ENCODE measurements around the gene PRDM11. TPM values are rescaled to one million over a fixed set of nuclear protein-coding genes. Genes with fewer than 3 reads are reported as not detected.

The PRDM11 gene
- total RNA-seq, 2 donors from 2014 or later, result 23.8 to 30.5 TPM

- H3K27ac ChIP-seq, result no peak overlapping the region
- no peaks in the 10 kb centered on the region for H3K9me3 ChIP-seq
- peaks cover 0 to 3% of the 10 kb centered on the region in 2 donors for H3K4me1 ChIP-seq (ENCODE audit: control insufficient read depth in 1 of 2, low read depth in 2 of 2)
- DNase-seq (ENCODE audit: low spot score) (no peak), ATAC-seq (ENCODE audit: insufficient number of reproducible peaks, low FRiP score, low read depth) (no peak)
- no peaks in the 10 kb centered on the region for H3K27me3 ChIP-seq (replicated peaks; ENCODE audit: insufficient read depth)
- no peak overlapping the region for H3K4me3 ChIP-seq
- no peak for TF ChIP-seq CTCF (IDR thresholded peaks at IDR 0.05)
- H3K36me3 ChIP-seq, result no peaks in the 10 kb centered on the region
Observed at GRCh38 chr11:45269678-45270077, 123.2 kb downstream of the PRDM11 start.

DNA sequence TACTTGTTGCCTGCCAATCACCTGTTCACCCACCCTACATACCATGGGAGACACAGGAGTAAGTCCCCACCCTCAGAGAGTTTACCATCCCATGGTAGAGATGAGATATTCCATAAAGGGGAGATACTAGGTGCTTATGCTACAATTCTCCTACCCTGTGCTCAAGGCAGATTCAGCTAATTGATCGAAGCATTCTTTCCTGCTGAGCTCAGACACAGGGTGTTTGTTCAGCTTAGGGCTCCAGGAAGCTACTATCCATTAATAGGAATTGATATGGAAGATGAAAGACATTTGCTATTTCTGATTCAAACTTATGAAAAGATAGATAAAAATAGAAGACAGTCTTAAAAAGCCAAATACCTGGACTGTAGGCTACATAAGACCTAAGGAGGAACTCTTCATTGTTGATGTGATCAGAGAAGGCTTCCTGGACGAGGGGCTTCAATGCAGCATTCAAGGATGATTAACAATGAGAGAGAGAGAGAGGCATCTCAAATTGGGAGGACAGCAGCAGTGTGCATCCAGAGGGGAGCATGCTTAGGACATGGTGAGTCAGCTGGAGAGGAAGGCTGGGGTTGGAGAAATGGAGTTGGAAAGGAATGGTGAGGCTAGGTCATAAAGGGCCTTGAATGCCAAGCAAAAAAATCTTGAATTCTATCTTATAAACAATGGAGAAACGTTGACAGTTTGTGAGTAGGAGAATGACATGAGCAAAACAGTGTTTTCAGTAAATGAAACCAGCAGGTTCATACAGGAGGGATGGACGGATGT, 124.7 kb downstream of the PRDM11 start:
- no peaks in the 10 kb centered on the region for H3K27me3 ChIP-seq (replicated peaks; ENCODE audit: insufficient read depth)
- no peaks in the 10 kb centered on the region for H3K9me3 ChIP-seq

DNA sequence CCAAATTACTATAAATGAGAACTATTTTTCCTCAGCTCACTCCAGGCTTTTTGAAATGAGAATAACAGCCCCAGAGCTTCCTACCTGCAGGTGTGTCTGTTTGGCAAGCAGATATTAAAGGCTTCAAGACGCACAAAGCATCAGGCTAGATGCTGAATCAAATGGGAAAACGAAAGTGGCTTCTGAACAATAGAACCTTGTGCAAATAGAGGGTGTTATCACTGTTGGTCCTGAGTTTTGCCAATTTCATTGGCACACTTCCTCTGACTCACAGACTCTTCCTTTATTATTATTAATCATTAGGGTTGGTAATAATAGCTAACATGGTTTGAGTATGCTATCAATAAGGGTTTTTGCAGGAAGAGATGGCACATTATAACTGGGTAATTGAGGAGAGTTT, 126.3 kb downstream of the PRDM11 start:
- Histone ChIP-seq H3K27ac (no peak overlapping the region), H3K9me3 (no peaks in the 10 kb centered on the region), H3K4me3 (no peak overlapping the region), H3K36me3 (no peaks in the 10 kb centered on the region), H3K4me1 (ENCODE audit: control insufficient read depth in 1 of 2, low read depth in 2 of 2) (no peaks in the 10 kb centered on the region), H3K27me3 (replicated peaks; ENCODE audit: insufficient read depth) (no peaks in the 10 kb centered on the region)
- TF ChIP-seq CTCF (IDR thresholded peaks at IDR 0.05), result no peak
- DNase-seq (ENCODE audit: low spot score) (no peak), ATAC-seq (ENCODE audit: insufficient number of reproducible peaks, low FRiP score, low read depth) (no peak)

More for the DNA sequence above, 124.7 kb downstream of the PRDM11 start:
- DNase-seq (ENCODE audit: low spot score), result no peak
- TF ChIP-seq CTCF (IDR thresholded peaks at IDR 0.05), result no peak
- H3K4me3 ChIP-seq, result no peak overlapping the region
- ATAC-seq (ENCODE audit: insufficient number of reproducible peaks, low FRiP score, low read depth), result no peak
- no peaks in the 10 kb centered on the region for H3K36me3 ChIP-seq
- no peak overlapping the region for H3K27ac ChIP-seq
- H3K4me1 ChIP-seq (ENCODE audit: control insufficient read depth in 1 of 2, low read depth in 2 of 2), result no peaks in the 10 kb centered on the region

- no peaks in the 10 kb centered on the region for H3K36me3 ChIP-seq
- DNase-seq (ENCODE audit: low spot score) (no peak), ATAC-seq (ENCODE audit: insufficient number of reproducible peaks, low FRiP score, low read depth) (no peak)
- no peak overlapping the region for H3K4me3 ChIP-seq
- TF ChIP-seq CTCF (IDR thresholded peaks at IDR 0.05), result no peak
- H3K27me3 ChIP-seq (replicated peaks; ENCODE audit: insufficient read depth), result no peaks in the 10 kb centered on the region
- H3K4me1 ChIP-seq (ENCODE audit: control insufficient read depth in 1 of 2, low read depth in 2 of 2), result no peaks in the 10 kb centered on the region
- no peak overlapping the region for H3K27ac ChIP-seq
- H3K9me3 ChIP-seq, result no peaks in the 10 kb centered on the region
Observed at GRCh38 chr11:45273509-45273908, 127.1 kb downstream of the PRDM11 start.

DNA sequence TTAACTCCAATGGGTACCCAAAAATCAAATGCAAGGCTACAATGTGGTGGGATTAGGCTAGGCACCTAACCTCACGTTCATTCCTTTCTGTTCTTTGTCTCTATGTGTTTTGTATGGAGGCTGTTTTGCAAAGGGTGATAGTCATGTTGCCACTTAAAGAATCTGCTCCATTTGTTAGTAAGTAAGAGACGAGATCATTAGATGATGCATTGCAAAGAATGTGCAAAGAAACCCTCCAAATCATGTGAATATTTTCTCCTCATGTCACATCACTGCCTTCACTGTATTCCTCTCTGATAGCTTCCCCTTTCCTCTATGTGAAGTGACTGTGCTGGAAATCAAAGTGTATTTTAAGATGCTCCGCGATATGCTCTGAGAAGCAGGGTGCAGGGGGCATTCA, 127.8 kb downstream of the PRDM11 start:
- Histone ChIP-seq H3K4me3 (no peak overlapping the region), H3K27me3 (replicated peaks; ENCODE audit: insufficient read depth) (no peaks in the 10 kb centered on the region), H3K36me3 (no peaks in the 10 kb centered on the region), H3K4me1 (ENCODE audit: control insufficient read depth in 1 of 2, low read depth in 2 of 2) (no peaks in the 10 kb centered on the region), H3K27ac (no peak overlapping the region), H3K9me3 (no peaks in the 10 kb centered on the region)
- DNase-seq (ENCODE audit: low spot score) (no peak), ATAC-seq (ENCODE audit: insufficient number of reproducible peaks, low FRiP score, low read depth) (no peak)
- no peak for TF ChIP-seq CTCF (IDR thresholded peaks at IDR 0.05)
